Loucy (cell line): Measurements from ENCODE around the gene UGT2A3.

Experiments used
- H2AFZ ChIP-seq: fragments of 200-600 bp; sonication (generic); 2 replicates; pipeline ENCODE4 v1.6.0; 2016; ENCODE audit warnings: antibody characterized with exemption, mild to moderate bottlenecking, low read length, moderate library complexity
- H3F3A ChIP-seq: fragments of 200-600 bp; 2 replicates; pipeline ENCODE4 v1.6.0; 2016; ENCODE audit warnings: antibody characterized with exemption, low read depth, mild to moderate bottlenecking
- H3K27me3 ChIP-seq: fragments of 200-600 bp; sonication (generic); 2 replicates; pipeline ENCODE4 v1.6.1; 2014; ENCODE audit warnings: low read length, mild to moderate bottlenecking; ENCODE audit not compliant: insufficient read depth, poor library complexity, severe bottlenecking
- H3K36me3 ChIP-seq: fragments of 200-600 bp; sonication (generic); 2 replicates; pipeline ENCODE4 v1.6.1; 2016; ENCODE audit warnings: low read length; ENCODE audit not compliant: insufficient read depth
- H3K4me1 ChIP-seq: fragments of 200-600 bp; sonication (generic); 2 replicates; pipeline ENCODE4 v1.5.1; 2014; ENCODE audit warnings: low read length, mild to moderate bottlenecking; ENCODE audit not compliant: insufficient read depth, poor library complexity, severe bottlenecking
- H3K4me2 ChIP-seq: fragments of 200-600 bp; sonication (generic); 2 replicates; pipeline ENCODE4 v1.6.0; 2014; ENCODE audit warnings: antibody characterized with exemption, low read length, low read depth, mild to moderate bottlenecking; ENCODE audit not compliant: poor library complexity, severe bottlenecking
- H3K4me3 ChIP-seq: fragments of 200-600 bp; sonication (generic); 2 replicates; pipeline ENCODE4 v1.5.1; 2014; ENCODE audit warnings: low read length, mild to moderate bottlenecking, mixed read lengths; ENCODE audit not compliant: poor library complexity, severe bottlenecking
- H3K79me2 ChIP-seq: fragments of 200-600 bp; sonication (generic); 2 replicates; pipeline ENCODE4 v1.6.1; 2014; ENCODE audit warnings: low read length; ENCODE audit not compliant: insufficient read depth
- H3K9ac ChIP-seq: fragments of 200-600 bp; sonication (generic); 2 replicates; pipeline ENCODE4 v1.6.0; 2014; ENCODE audit warnings: mild to moderate bottlenecking, low read depth, low read length, moderate library complexity; ENCODE audit not compliant: poor library complexity, severe bottlenecking
- H3K9me2 ChIP-seq: fragments of 200-600 bp; sonication (generic); replicated peaks from 2 replicates; pipeline ENCODE4 v1.6.1; 2016; ENCODE audit warnings: low read depth, low read length, mixed read lengths
- H3K9me3 ChIP-seq: fragments of 200-600 bp; sonication (generic); 2 replicates; pipeline ENCODE4 v1.6.1; 2014; ENCODE audit warnings: mild to moderate bottlenecking, antibody characterized with exemption, low read length, low read depth; ENCODE audit not compliant: insufficient read depth
- H4K20me1 ChIP-seq: fragments of 200-600 bp; sonication (generic); 2 replicates; pipeline ENCODE4 v1.6.0; 2014; ENCODE audit warnings: antibody characterized with exemption, low read length, mild to moderate bottlenecking; ENCODE audit not compliant: insufficient read depth, poor library complexity, severe bottlenecking
- EZH2phosphoT487 ChIP-seq: fragments of 200-600 bp; IDR thresholded peaks from 2 replicates; pipeline ENCODE4 v1.6.1; 2018; ENCODE audit warnings: antibody characterized with exemption, mild to moderate bottlenecking, moderate library complexity, borderline replicate concordance
- TF ChIP-seq, protein P1 (sequence below): fragments of 200-600 bp; sonication (generic); conservative IDR thresholded peaks from 2 replicates; pipeline ENCODE4 v1.5.1; 2014; ENCODE audit warnings: mild to moderate bottlenecking, antibody characterized with exemption, low read length

UGT2A3 gene

GRCh38 chr4:68951078-68951805, at the start of gene UGT2A3:
Gene UGT2A3 (minus strand): TSS chr4:68951804. CDS start chr4:68951760, 44 bp downstream.
- Histone ChIP-seq H3K9ac (no peak within 1 kb of the TSS), H3K9me3 (no peaks in the 10 kb centered on the region), H3K4me1 (no peaks in the 10 kb centered on the region), H3F3A (no peaks in the 10 kb centered on the region), H3K27me3 (no peaks in the 10 kb centered on the region), H4K20me1 (no peaks in the 10 kb centered on the region), H3K4me2 (no peak within 1 kb of the TSS), H3K36me3 (no peaks in the 10 kb centered on the region), H3K4me3 (no peak within 1 kb of the TSS), H2AFZ (no peak within 1 kb of the TSS), H3K9me2 (no peaks in the 10 kb centered on the region), H3K79me2 (no peaks in the 10 kb centered on the region)
- TF ChIP-seq EZH2phosphoT487, result no peak
- TF ChIP-seq, protein P1, sequence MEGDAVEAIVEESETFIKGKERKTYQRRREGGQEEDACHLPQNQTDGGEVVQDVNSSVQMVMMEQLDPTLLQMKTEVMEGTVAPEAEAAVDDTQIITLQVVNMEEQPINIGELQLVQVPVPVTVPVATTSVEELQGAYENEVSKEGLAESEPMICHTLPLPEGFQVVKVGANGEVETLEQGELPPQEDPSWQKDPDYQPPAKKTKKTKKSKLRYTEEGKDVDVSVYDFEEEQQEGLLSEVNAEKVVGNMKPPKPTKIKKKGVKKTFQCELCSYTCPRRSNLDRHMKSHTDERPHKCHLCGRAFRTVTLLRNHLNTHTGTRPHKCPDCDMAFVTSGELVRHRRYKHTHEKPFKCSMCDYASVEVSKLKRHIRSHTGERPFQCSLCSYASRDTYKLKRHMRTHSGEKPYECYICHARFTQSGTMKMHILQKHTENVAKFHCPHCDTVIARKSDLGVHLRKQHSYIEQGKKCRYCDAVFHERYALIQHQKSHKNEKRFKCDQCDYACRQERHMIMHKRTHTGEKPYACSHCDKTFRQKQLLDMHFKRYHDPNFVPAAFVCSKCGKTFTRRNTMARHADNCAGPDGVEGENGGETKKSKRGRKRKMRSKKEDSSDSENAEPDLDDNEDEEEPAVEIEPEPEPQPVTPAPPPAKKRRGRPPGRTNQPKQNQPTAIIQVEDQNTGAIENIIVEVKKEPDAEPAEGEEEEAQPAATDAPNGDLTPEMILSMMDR, result no peak

DNA sequence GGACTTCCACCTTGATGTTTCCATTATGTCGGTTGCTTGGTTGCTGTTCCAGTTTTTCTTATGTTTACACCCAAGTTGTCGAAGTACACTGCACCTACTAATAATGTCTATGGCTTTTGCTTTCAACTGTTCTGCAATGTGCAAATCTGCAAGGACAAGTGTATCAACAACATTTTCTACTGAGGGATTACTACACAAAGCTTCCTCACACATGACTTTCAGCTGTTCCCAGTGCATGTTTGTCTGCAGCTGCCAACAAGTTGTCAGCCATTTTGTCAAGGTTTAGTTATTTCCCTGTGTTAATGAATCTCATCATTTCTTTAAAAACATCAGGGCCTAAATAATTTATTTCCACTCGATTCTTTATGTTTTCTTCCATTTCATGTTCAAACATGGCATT, 45.4 kb upstream of the UGT2A3 start:
- TF ChIP-seq, protein P1, result no peak
- TF ChIP-seq EZH2phosphoT487, result no peak
- H3K4me3 ChIP-seq, result no peak overlapping the region
- no peaks in the 10 kb centered on the region for H3K27me3 ChIP-seq

DNA sequence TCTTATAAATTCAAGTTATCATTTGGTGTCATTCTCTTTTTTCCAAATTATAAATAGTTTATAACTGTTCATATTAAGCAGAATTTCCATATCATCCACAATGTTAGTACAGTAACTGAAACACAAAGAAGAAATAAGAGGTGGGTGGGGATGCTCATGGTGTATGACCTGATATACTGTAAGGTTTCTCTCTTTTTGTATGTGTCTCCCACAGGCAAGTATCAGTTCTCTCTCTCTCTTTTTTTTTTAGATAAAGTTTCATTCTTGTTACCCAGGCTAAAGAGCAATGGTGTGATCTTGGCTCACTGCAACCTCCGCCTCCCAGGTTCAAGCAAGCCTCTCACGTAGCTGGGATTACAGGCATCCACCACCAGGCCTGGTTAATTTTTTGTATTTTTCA, 43.7 kb upstream of the UGT2A3 start:
- no peak for TF ChIP-seq EZH2phosphoT487
- TF ChIP-seq, protein P1, result no peak
- no peak overlapping the region for H3K4me3 ChIP-seq
- H3K79me2 ChIP-seq, result no peaks in the 10 kb centered on the region
- H3K4me2 ChIP-seq, result no peak overlapping the region
- no peaks in the 10 kb centered on the region for H3K36me3 ChIP-seq
- no peaks in the 10 kb centered on the region for H3K9me3 ChIP-seq
- H2AFZ ChIP-seq, result no peak overlapping the region
- H3F3A ChIP-seq, result no peaks in the 10 kb centered on the region
- no peaks in the 10 kb centered on the region for H3K9me2 ChIP-seq
- no peak overlapping the region for H3K9ac ChIP-seq
- H4K20me1 ChIP-seq, result no peaks in the 10 kb centered on the region
- H3K4me1 ChIP-seq, result no peaks in the 10 kb centered on the region
- no peaks in the 10 kb centered on the region for H3K27me3 ChIP-seq

More for the DNA sequence above, 45.4 kb upstream of the UGT2A3 start:
- Histone ChIP-seq H3K79me2 (no peaks in the 10 kb centered on the region), H3K9me2 (no peaks in the 10 kb centered on the region), H3K36me3 (no peaks in the 10 kb centered on the region), H3K4me1 (no peaks in the 10 kb centered on the region), H3K4me2 (no peak overlapping the region), H2AFZ (no peak overlapping the region), H3K9ac (no peak overlapping the region), H3K9me3 (no peaks in the 10 kb centered on the region), H3F3A (no peaks in the 10 kb centered on the region), H4K20me1 (no peaks in the 10 kb centered on the region)
